Left kidney (tissue), 2 donors: Measurements from ENCODE around the gene EPB41L2. TPM values are rescaled to one million over a fixed set of nuclear protein-coding genes. Genes with fewer than 3 reads are reported as not detected.
"Not testable (repeated sequence)": the region's sequence is repeated elsewhere in the genome, so short reads cannot be mapped to it uniquely, and the experiment has no call there.

ENCODE experiments used
- DNase-seq: peaks from one replicate; pipeline ENCODE4 v3.0.0-alpha.2; 2013
- polyA plus RNA-seq: library from polyadenylated mRNA; unstranded; fragments of 120-200 nt; gene quantifications from one replicate; pipeline ENCODE4 v1.2.1, GENCODE V29; 2013; ENCODE audit not compliant: insufficient read length

Gene EPB41L2
- polyA plus RNA-seq, 1 donor: 206 TPM

- DNase-seq: no peak
These were observed 115.6 kb downstream of the EPB41L2 start for GRCh38 chr6:130947464-130947863.

DNA sequence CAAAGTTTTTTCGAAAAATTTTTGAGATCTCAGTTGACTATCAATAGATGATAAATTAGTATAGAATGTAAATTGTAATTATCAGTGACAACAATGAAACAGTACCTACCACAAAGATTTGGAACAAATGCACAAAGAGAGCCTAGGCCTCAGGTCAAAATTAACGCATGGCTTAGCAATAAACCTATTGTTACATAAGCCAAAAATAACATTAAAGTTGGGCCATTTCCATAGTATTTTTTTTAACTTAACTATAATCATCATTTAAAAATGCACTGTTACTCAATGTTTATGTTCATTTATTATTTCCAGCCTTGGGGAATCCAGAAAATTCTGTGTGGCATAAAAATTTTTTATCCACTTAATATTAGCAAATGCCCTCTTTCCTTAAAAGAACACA lies 117.0 kb downstream of the EPB41L2 start:
- DNase-seq: no peak

GRCh38 chr6:130945401-130945919 lies 117.6 kb downstream of the EPB41L2 start:
- DNase-seq: no peak

DNA sequence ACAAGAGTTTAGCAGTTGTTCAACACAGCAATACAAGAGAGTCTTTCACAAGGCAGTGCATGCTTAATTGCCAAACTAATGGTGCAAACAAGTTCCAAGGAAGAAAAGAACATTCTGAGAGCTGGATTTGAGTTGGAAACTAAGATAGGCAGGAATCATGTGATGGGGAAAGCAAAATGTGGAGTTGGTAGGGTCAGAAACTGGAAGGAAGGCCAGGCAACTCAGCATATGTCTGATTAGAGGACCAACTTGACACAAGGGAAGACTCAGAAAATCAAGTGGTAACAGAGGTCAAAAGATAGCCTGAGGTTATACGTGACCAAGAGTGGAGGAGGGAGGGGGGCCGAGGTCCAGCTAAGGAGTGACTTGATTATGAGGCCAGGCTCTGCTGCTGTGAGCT lies 118.6 kb downstream of the EPB41L2 start:
- no peak for DNase-seq

DNA sequence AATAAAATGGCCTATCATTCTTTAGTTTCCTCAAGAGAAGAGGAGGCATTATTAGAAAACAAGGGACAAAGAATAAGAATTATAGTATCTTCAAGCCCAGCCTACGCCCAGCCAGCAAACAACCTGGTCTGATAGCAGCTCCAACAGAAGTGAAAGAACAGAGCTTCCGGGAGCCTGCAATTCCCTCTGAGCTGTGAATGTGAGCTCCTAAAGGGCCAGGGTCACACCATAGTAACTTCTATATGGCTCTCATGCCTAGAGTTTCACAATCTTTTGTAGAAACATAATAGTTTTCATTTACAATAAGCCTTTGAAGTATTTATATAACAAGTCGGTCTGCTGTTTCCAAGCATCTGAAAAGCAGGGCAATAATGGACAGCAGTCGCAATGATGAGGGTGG lies 119.3 kb downstream of the EPB41L2 start:
- no peak for DNase-seq

GRCh38 chr6:130942752-130943151 lies 120.3 kb downstream of the EPB41L2 start:
- not testable (repeated sequence) for DNase-seq

DNA sequence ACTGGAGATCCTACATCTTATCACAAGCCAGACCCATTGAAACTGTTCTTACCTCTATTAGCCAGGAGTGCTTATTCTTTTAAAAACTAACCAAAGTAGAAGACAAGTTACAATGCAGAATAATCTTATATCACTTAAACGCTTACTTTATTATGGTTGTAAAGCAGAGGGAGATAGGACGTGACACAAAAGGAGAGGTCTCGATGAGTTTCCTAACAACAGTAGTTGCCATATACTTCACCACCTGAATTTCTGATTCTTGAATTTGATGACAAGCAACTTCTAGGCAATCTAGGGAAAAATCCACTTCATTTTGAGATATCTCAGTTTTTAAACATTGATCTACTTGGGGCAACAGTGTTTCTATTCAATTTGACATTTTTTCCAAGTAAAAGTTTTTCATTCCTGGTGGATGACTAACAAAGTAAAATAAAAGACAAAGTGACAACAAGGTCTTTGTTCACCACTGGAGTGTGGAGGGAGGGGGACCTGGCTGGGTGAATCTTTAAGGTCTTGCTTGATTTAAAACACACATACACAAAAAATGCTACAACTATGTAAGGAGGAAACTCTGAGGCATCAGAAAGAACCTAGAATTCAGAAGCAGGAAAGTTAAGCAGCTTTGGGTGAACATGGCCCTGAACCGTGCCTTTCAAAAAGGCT lies 125.0 kb downstream of the EPB41L2 start:
- DNase-seq: no peak

DNA sequence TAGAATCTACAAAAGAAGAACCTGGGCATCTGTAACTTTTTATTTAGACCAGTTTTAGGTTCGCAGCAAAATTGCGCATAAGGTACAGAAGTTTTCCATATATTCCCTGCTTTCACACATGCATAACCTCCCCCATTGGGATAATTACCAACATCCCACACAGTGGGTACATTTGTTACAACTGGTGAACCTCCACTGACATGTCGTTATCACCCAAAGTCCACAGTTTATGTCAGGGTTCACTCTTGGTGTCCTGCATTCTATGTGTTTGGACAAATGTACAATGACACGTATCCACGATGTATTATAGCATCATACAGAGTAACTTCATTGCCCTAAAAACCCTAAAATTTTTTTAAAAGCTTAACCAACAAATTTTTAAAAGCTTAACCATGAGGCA lies 126.1 kb downstream of the EPB41L2 start:
- no peak for DNase-seq

GRCh38 chr6:130935978-130936377 lies 127.1 kb downstream of the EPB41L2 start:
- no peak for DNase-seq

DNA sequence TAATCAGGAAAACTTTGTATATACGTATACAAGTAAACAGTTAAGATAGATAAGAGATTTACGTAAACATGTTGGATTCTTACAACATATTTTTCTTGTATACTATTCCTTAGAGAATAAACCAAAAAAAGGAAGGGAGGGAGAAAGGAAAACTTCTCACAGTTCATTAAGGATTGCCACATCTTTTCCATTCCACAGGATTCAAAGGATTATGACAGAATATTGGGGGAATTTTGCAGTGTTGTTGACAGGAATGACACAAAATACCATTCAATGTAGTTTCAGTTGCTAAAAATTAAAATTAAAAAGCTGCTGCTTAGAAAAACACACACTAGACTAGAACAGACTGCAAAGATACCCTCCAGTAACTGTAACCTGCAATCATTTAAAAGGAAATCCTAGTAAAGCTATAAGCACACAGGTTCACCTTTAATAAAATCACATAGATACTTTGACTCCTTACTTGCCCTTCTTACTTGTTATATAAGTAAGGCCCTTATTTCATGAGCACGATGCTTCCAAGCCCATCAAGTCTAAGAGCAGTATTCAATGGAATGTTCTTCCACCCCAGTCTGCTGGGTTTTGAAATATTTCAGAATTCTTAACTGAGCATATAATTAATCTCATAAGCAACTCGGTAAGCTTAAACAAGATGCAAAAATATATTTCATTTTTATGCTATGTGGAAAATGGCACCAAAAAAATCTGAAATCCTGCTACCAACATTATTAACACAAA lies 128.0 kb downstream of the EPB41L2 start:
- DNase-seq: no peak

GRCh38 chr6:130933712-130934200 lies 129.3 kb downstream of the EPB41L2 start:
- DNase-seq: no peak

DNA sequence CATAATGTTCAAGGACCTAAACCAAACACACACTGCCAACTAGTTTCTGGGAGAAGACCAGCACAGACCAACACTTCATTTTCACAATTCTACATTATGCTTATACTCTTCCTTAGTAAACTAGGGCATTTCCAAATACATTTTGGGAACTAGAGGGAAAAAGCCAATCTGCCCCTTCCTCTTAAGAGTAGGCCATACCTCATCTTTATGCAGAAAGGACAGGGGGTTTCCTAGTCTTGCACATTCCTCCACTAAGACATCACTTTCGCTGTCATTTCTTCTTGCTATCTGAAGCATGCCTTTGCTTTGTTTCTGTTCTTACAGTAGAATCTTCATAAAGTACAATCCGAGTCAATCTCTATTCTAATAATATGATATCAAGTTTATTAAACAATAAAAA lies 130.1 kb downstream of the EPB41L2 start:
- no peak for DNase-seq

DNA sequence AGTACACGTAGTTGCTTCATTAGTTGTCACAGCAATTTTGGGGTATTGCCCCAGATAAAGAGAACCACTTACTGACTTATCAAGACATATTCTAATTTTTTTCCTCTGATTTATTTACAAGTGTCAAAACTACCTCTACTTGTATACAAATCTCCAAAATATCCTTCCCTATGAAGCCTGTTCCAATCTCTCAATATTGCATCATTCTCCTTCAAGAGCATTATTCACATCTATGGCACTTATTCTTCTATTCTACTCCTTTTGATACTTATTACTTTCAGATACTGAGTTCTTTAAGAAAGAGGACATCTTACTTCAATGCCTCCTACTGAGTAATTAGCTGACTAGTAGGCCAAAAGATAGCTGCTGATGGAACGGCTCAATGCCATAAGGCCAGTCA lies 130.6 kb downstream of the EPB41L2 start:
- no peak for DNase-seq

GRCh38 chr6:130931683-130932082 lies 131.4 kb downstream of the EPB41L2 start:
- no peak for DNase-seq

- DNase-seq: no peak
These were observed 133.9 kb downstream of the EPB41L2 start for GRCh38 chr6:130929036-130929678.

DNA sequence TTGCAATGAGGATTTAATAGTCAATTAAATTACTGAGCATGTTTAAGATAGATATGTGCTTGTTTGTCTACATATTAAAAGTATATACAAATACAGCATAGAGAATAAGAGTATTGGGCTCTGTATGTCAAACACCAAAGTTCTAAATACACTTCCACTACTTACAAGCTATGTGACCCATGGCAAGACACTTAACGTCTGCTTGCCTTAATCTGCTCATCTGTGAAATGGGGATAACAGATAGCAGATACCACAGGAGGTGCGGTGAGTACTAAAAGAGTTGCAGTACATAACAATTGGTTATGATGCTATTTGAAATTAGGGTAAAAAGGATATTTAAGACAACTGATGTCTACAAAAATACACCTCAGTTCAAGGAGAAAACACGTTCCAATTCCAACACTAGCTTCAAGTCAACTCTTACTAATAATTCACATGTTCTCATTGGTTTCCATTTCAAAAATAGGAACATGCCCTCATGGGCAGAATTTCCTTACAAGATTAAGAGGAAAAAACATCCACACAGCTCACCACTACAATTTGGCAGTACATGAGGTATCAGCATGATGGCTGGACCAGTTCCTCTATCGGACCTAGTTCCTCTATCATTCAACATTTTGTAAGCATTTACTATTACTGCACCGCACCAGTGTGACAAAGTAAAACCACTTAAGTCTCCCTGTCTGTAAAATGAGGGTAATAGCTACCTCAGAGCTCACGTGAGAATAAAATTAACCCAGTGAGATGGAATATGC lies 134.7 kb downstream of the EPB41L2 start:
- DNase-seq: no peak

DNA sequence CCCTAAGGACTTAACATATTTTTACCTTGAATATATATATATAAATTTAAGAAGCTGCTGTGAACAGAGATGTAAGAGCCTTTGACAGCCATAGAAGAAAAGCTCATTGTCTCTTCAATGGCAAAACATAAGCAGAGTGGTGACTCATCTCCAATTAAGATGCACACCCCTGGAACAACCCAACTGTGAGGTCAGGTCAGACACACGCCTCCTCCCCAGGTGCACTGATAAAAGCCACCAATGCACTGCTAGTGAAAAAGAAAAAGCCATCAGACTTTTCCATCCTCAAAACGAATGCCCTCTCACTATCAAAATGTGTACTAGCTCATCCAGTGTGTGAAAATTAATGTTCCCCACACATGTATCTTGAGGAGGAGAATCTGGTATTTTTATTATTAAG lies 135.7 kb downstream of the EPB41L2 start:
- DNase-seq: no peak

DNA sequence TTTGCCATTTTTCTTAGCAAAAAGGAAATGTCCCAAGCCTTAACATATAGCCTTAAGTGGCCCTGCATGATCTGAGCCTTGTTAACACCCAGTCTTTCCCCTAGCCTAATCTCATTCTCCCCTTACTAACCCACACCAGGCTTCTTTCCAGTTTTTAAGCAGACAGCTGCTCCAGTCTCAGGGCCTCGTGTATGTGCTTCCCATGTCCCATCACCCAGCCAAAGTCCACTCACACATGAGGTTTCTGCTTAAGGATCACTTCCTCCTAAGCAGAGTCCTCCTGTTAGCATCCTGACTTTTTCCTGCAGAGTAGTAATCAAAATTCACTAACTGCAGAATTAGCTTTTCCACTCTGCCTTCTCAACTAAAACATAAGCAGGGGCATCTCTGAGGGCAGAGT lies 139.7 kb downstream of the EPB41L2 start:
- no peak for DNase-seq

DNA sequence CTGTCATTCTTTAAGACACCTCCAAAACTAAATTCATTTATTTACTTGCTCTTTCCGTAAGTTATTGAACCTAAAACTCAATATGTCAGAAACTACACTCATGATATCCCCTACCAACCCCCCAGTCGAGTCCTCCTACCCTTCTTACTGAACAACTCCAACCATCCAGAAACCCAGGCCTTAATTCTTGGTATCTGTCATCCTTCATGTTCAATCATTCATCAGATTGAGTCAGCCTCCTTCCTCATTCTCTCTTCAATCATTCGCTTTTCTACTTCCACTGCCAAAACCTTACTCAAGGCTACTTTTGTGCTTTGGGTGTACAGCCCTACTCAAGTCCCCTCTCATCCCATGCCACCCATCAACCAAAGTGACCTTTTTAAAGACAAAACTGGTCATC lies 140.1 kb downstream of the EPB41L2 start:
- DNase-seq: no peak

- no peak for DNase-seq
These were observed 142.1 kb downstream of the EPB41L2 start for GRCh38 chr6:130920969-130921368.

- no peak for DNase-seq
These were observed 144.9 kb downstream of the EPB41L2 start for GRCh38 chr6:130918171-130918570.

- not testable (repeated sequence) for DNase-seq
These were observed 147.4 kb downstream of the EPB41L2 start for GRCh38 chr6:130915606-130916005.
